ENCODE data around the gene LEKR1.
A peak's percentile ranks its signal among the peaks of the same experiment; 100 is the strongest.
"Not testable (repeated sequence)": the region's sequence is repeated elsewhere in the genome, so short reads cannot be mapped to it uniquely, and the experiment has no call there.

LEKR1 gene

GRCh38 chr3:156964577-156964976 is 138.4 kb downstream of the LEKR1 start:
- no peak for ATAC-seq (replicated peaks)
- H3K36me3 Mint-ChIP-seq (ENCODE audit: insufficient read depth), result no peaks in the 10 kb centered on the region
- H3K9me3 Mint-ChIP-seq, result no peaks in the 10 kb centered on the region
- H3K4me3 Mint-ChIP-seq, result no peak overlapping the region
- DNase-seq, result no peak
- no peaks in the 10 kb centered on the region for H3K4me1 Mint-ChIP-seq (ENCODE audit: low read depth in 2 of 2)
- H3K27me3 Mint-ChIP-seq, result peaks cover 6 to 9% of the 10 kb centered on the region in 2 donors
- no peak overlapping the region for H3K27ac Mint-ChIP-seq

GRCh38 chr3:156966349-156966748 is 140.2 kb downstream of the LEKR1 start:
- DNase-seq; H3K4me3 Mint-ChIP-seq; H3K4me1 Mint-ChIP-seq (ENCODE audit: low read depth in 2 of 2); H3K27ac Mint-ChIP-seq; H3K9me3 Mint-ChIP-seq; H3K27me3 Mint-ChIP-seq; ATAC-seq (replicated peaks); H3K36me3 Mint-ChIP-seq (ENCODE audit: insufficient read depth): not testable (repeated sequence)

- peaks cover 0 to 6% of the 10 kb centered on the region in 2 donors for H3K27me3 Mint-ChIP-seq
- no peaks in the 10 kb centered on the region for H3K9me3 Mint-ChIP-seq
- H3K36me3 Mint-ChIP-seq (ENCODE audit: insufficient read depth), result no peaks in the 10 kb centered on the region
- DNase-seq (no peak), ATAC-seq (replicated peaks) (no peak)
- H3K4me3 Mint-ChIP-seq, result no peak overlapping the region
- H3K27ac Mint-ChIP-seq, result peak overlapping the region in 1 of 2 donors; percentile 17
- H3K4me1 Mint-ChIP-seq (ENCODE audit: low read depth in 2 of 2), result peaks cover 6 to 13% of the 10 kb centered on the region in 2 donors
Observed at GRCh38 chr3:156973954-156974353, 147.8 kb downstream of the LEKR1 start.

DNA sequence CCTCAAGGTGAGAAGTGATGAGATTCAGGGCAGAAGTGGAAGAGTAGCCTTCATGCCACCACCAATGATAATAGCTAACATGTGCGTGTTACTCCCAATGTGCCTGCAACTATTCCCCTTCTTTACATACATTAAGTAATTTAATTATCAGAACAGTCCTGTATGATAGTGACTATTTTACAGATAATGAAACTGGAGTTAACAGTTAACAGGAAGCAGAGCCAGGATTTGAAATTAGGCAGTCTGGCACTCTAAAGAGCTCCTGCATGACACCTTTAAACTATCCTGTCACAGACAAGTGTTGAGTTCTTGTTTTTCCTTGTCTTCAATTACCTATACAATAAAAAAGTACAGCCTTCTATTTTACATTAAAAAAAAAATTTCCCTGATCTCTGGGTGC is 148.8 kb downstream of the LEKR1 start:
- Mint-ChIP-seq H3K4me3 (no peak overlapping the region), H3K36me3 (ENCODE audit: insufficient read depth) (no peaks in the 10 kb centered on the region), H3K27me3 (no peaks in the 10 kb centered on the region), H3K4me1 (ENCODE audit: low read depth in 2 of 2) (peaks cover 9 to 17% of the 10 kb centered on the region in 2 donors), H3K27ac (no peak overlapping the region), H3K9me3 (no peaks in the 10 kb centered on the region)
- DNase-seq, result no peak
- ATAC-seq (replicated peaks), result no peak

GRCh38 chr3:156975721-156976120 is 149.6 kb downstream of the LEKR1 start:
- H3K9me3 Mint-ChIP-seq, result no peaks in the 10 kb centered on the region
- DNase-seq, result no peak
- no peak overlapping the region for H3K4me3 Mint-ChIP-seq
- ATAC-seq (replicated peaks), result no peak
- no peaks in the 10 kb centered on the region for H3K36me3 Mint-ChIP-seq (ENCODE audit: insufficient read depth)
- peaks cover 9 to 17% of the 10 kb centered on the region in 2 donors for H3K4me1 Mint-ChIP-seq (ENCODE audit: low read depth in 2 of 2)
- no peak overlapping the region for H3K27ac Mint-ChIP-seq
- no peaks in the 10 kb centered on the region for H3K27me3 Mint-ChIP-seq

DNA sequence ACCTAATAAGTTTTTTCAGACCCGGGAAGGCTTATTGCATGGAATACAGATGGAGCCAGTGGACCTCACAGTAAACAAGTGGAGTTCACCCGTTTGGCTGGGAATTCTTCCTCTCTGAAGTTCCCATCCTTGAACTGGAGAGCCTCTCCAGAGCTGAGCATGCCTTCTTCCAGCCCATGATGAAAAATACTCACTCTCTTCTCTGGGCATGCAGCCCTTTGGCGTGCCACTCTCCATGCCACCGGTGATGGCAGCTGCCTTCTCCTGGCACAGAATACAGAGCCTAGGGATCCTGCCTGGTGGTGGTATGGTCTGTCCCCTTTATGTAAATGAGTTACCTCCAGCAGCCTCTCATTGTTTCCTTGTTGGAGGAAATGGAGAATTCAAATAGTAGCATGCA is 150.8 kb downstream of the LEKR1 start:
- Mint-ChIP-seq H3K36me3 (ENCODE audit: insufficient read depth) (no peaks in the 10 kb centered on the region), H3K27me3 (no peaks in the 10 kb centered on the region), H3K9me3 (no peaks in the 10 kb centered on the region), H3K4me1 (ENCODE audit: low read depth in 2 of 2) (peaks cover 9 to 17% of the 10 kb centered on the region in 2 donors), H3K4me3 (no peak overlapping the region), H3K27ac (no peak overlapping the region)
- no peak for ATAC-seq (replicated peaks)
- no peak for DNase-seq

DNA sequence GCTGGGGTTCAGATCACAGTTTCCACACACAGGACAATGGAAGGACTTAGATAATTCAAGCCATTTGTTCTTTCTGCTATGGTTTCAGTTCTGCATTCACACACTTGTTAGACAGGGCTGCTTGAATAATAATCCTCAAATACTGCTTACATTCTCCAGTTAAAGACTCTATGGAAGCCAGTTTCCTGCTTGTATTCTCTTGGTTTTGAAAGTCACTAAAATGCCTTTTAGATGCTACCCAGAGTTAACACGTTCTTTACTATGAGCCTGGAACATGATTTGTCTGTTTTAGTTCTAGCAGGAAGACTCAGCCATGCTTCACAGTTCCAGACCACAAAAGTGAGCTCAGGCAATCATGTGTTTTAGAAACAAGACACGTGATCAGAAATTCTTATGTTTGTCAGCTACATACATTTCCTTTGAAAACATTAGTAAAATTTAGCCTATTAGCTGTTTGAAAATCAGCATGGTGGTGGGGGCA is 152.4 kb downstream of the LEKR1 start:
- H3K27ac Mint-ChIP-seq, result peak overlapping the region; percentile 13 to 93
- peak overlapping the region; percentile 11 to 47 for H3K4me3 Mint-ChIP-seq
- ATAC-seq (replicated peaks) (peak; percentile 79), DNase-seq (peak in 1 of 3 experiments; percentile 5)
- H3K9me3 Mint-ChIP-seq, result no peaks in the 10 kb centered on the region
- peaks cover 0 to 6% of the 10 kb centered on the region in 2 donors for H3K27me3 Mint-ChIP-seq
- H3K4me1 Mint-ChIP-seq (ENCODE audit: low read depth in 2 of 2), result peaks cover 9 to 17% of the 10 kb centered on the region in 2 donors
- H3K36me3 Mint-ChIP-seq (ENCODE audit: insufficient read depth), result no peaks in the 10 kb centered on the region

DNA sequence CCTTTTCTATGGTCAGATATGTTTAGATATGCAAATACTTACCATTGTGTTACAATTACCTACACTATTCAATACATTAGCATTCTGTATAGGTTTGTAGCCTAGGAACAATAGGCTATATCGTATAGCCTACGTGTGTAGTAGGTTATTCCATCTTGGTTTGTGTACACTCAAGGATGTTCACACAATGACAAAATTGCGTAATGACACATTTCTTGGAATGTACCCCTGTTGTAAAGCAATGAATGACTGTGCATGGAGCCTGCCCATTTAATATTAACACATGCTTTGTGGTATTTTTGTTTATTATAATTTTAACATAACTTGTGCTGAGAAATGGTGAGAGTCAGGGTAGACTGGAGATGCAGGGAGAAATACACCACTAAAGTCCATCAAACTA is 154.9 kb downstream of the LEKR1 start:
- peaks cover 0 to 8% of the 10 kb centered on the region in 2 donors for H3K27me3 Mint-ChIP-seq
- ATAC-seq (replicated peaks), result no peak
- H3K4me3 Mint-ChIP-seq, result no peak overlapping the region
- peaks cover 9 to 10% of the 10 kb centered on the region in 2 donors for H3K4me1 Mint-ChIP-seq (ENCODE audit: low read depth in 2 of 2)
- H3K27ac Mint-ChIP-seq, result no peak overlapping the region
- H3K36me3 Mint-ChIP-seq (ENCODE audit: insufficient read depth), result no peaks in the 10 kb centered on the region
- DNase-seq, result no peak
- no peaks in the 10 kb centered on the region for H3K9me3 Mint-ChIP-seq

DNA sequence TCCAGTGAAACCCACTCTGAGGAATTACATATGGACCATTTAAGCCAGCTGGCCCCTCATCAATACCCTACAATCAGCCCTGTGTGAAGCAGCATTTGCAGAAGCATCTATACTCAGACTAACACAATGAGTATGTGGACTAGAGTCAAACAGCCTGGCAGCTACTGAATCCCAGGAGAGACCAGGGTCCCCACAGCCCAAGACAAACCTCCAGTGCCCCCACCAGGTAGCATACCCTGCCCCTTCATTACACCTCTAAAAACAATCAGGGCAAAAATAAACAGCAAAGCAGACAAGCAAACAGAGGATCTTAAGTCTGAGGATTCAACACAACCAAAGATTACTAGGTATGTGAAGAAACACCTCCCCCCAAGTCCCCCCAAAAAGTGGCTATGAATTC is 157.4 kb downstream of the LEKR1 start:
- Mint-ChIP-seq H3K27me3 (peaks cover 0 to 8% of the 10 kb centered on the region in 2 donors), H3K9me3 (no peaks in the 10 kb centered on the region), H3K36me3 (ENCODE audit: insufficient read depth) (no peaks in the 10 kb centered on the region), H3K4me1 (ENCODE audit: low read depth in 2 of 2) (peaks cover 7 to 8% of the 10 kb centered on the region in 2 donors), H3K27ac (no peak overlapping the region), H3K4me3 (no peak overlapping the region)
- DNase-seq (no peak), ATAC-seq (replicated peaks) (no peak)

DNA sequence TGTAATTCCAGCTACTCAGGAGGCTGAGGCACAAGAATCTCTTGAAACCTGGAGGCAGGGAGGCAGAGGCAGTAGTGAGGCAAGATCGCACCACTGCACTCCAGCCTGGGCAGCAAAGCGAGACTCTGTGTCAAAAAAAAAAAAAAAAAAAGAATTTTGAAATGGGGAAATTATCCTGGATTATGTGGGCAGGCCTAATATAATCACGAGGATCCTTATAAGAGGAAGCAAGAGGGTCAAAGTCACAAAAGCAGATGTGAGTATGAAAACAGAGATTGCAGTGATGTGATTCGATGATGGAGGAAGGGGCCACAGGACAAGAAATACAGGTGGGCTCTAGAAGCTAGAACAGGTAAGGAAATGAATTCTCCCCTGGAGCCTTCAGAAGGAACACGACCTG is 159.6 kb downstream of the LEKR1 start:
- Mint-ChIP-seq H3K4me3 (no peak overlapping the region), H3K9me3 (no peaks in the 10 kb centered on the region), H3K36me3 (ENCODE audit: insufficient read depth) (no peaks in the 10 kb centered on the region), H3K27ac (no peak overlapping the region), H3K4me1 (ENCODE audit: low read depth in 2 of 2) (no peaks in the 10 kb centered on the region), H3K27me3 (peaks cover 0 to 8% of the 10 kb centered on the region in 2 donors)
- DNase-seq (no peak), ATAC-seq (replicated peaks) (no peak)

- no peak for DNase-seq
- Mint-ChIP-seq H3K27me3 (peaks cover 0 to 8% of the 10 kb centered on the region in 2 donors), H3K36me3 (ENCODE audit: insufficient read depth) (no peaks in the 10 kb centered on the region), H3K9me3 (no peaks in the 10 kb centered on the region), H3K27ac (no peak overlapping the region), H3K4me1 (ENCODE audit: low read depth in 2 of 2) (no peaks in the 10 kb centered on the region), H3K4me3 (no peak overlapping the region)
- no peak for ATAC-seq (replicated peaks)
Observed at GRCh38 chr3:156987946-156988345, 161.8 kb downstream of the LEKR1 start.

GRCh38 chr3:156997351-156997750 is 171.2 kb downstream of the LEKR1 start:
- Mint-ChIP-seq H3K9me3 (no peaks in the 10 kb centered on the region), H3K36me3 (ENCODE audit: insufficient read depth) (no peaks in the 10 kb centered on the region), H3K27ac (no peak overlapping the region), H3K27me3 (peaks cover 0 to 7% of the 10 kb centered on the region in 2 donors), H3K4me3 (no peak overlapping the region), H3K4me1 (ENCODE audit: low read depth in 2 of 2) (no peaks in the 10 kb centered on the region)
- DNase-seq (no peak), ATAC-seq (replicated peaks) (no peak)

GRCh38 chr3:157001221-157001957 is 175.2 kb downstream of the LEKR1 start:
- peaks cover 0 to 2% of the 10 kb centered on the region in 2 donors for H3K9me3 Mint-ChIP-seq
- H3K4me1 Mint-ChIP-seq (ENCODE audit: low read depth in 2 of 2), result no peaks in the 10 kb centered on the region
- peaks cover 11% of the 10 kb centered on the region in 2 donors for H3K27me3 Mint-ChIP-seq
- no peak for ATAC-seq (replicated peaks)
- no peak overlapping the region for H3K4me3 Mint-ChIP-seq
- no peak for DNase-seq
- H3K27ac Mint-ChIP-seq, result no peak overlapping the region
- no peaks in the 10 kb centered on the region for H3K36me3 Mint-ChIP-seq (ENCODE audit: insufficient read depth)

DNA sequence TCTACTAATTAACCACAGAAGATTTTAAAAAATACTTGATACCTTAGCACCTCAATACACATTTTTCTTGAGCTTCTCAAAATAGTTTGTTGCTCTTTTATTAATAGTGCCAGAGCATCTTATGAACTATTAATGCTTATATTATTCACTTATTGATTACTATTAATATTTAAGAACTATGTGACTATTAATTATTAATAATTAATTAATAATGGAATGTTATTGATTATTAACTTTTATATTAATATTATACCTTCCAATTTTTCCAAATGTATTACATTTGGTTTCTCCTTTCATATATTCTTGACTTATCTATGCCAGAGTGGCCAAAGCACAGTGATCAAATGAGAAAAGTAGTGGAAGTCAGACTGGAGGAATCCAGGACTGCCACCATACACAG is 195.5 kb downstream of the LEKR1 start:
- no peaks in the 10 kb centered on the region for H3K9me3 Mint-ChIP-seq
- no peak for ATAC-seq (replicated peaks)
- no peak for DNase-seq
- peaks cover 0 to 6% of the 10 kb centered on the region in 2 donors for H3K4me1 Mint-ChIP-seq (ENCODE audit: low read depth in 2 of 2)
- H3K27ac Mint-ChIP-seq, result no peak overlapping the region
- no peak overlapping the region for H3K4me3 Mint-ChIP-seq
- no peaks in the 10 kb centered on the region for H3K36me3 Mint-ChIP-seq (ENCODE audit: insufficient read depth)
- H3K27me3 Mint-ChIP-seq, result no peaks in the 10 kb centered on the region

Measured in effector memory CD8-positive, alpha-beta T cell (primary cell).